Measurements from ENCODE around the gene TGOLN2. TPM values are rescaled to one million over a fixed set of nuclear protein-coding genes. Genes with fewer than 3 reads are reported as not detected.

Gene TGOLN2
- total RNA-seq, 1 donor from 2014 or later: 79.7 TPM

- Mint-ChIP-seq H3K4me3 (ENCODE audit: unreplicated experiment) (no peak overlapping the region), H3K9me3 (ENCODE audit: low read depth) (no peaks in the 10 kb centered on the region)
- TF ChIP-seq CTCF (IDR thresholded peaks at IDR 0.05): no peak
These were observed 25.7 kb downstream of the TGOLN2 start for GRCh38 chr2:85302121-85302520.

GRCh38 chr2:85291425-85292023 is 36.3 kb downstream of the TGOLN2 start:
- Mint-ChIP-seq H3K4me1 (ENCODE audit: low read depth) (peaks cover 34% of the 10 kb centered on the region), H3K4me3 (ENCODE audit: unreplicated experiment) (no peak overlapping the region), H3K36me3 (ENCODE audit: low read depth) (peaks cover 4% of the 10 kb centered on the region), H3K27ac (ENCODE audit: unreplicated experiment) (no peak overlapping the region), H3K27me3 (ENCODE audit: low read depth) (no peaks in the 10 kb centered on the region), H3K9me3 (ENCODE audit: low read depth) (no peaks in the 10 kb centered on the region)
- TF ChIP-seq CTCF (IDR thresholded peaks at IDR 0.05): no peak
- DNase-seq (ENCODE audit: low spot score): no peak

More at GRCh38 chr2:85302121-85302520, 25.7 kb downstream of the TGOLN2 start:
- Mint-ChIP-seq H3K36me3 (ENCODE audit: low read depth) (peaks cover 19% of the 10 kb centered on the region), H3K4me1 (ENCODE audit: low read depth) (peaks cover 2% of the 10 kb centered on the region), H3K27ac (ENCODE audit: unreplicated experiment) (no peak overlapping the region), H3K27me3 (ENCODE audit: low read depth) (no peaks in the 10 kb centered on the region)
- no peak for DNase-seq (ENCODE audit: low spot score)

GRCh38 chr2:85288244-85288725 is 39.5 kb downstream of the TGOLN2 start:
- Mint-ChIP-seq H3K4me3 (ENCODE audit: unreplicated experiment) (no peak overlapping the region), H3K36me3 (ENCODE audit: low read depth) (peaks cover 6% of the 10 kb centered on the region), H3K27me3 (ENCODE audit: low read depth) (no peaks in the 10 kb centered on the region), H3K27ac (ENCODE audit: unreplicated experiment) (peak overlapping the region; percentile 80), H3K4me1 (ENCODE audit: low read depth) (peaks cover 16% of the 10 kb centered on the region), H3K9me3 (ENCODE audit: low read depth) (no peaks in the 10 kb centered on the region)
- no peak for DNase-seq (ENCODE audit: low spot score)
- no peak for TF ChIP-seq CTCF (IDR thresholded peaks at IDR 0.05)

- Mint-ChIP-seq H3K9me3 (ENCODE audit: low read depth) (no peaks in the 10 kb centered on the region), H3K4me1 (ENCODE audit: low read depth) (peaks cover 16% of the 10 kb centered on the region), H3K36me3 (ENCODE audit: low read depth) (peaks cover 5% of the 10 kb centered on the region), H3K27ac (ENCODE audit: unreplicated experiment) (peak overlapping the region; percentile 80), H3K4me3 (ENCODE audit: unreplicated experiment) (no peak overlapping the region), H3K27me3 (ENCODE audit: low read depth) (no peaks in the 10 kb centered on the region)
- no peak for DNase-seq (ENCODE audit: low spot score)
- no peak for TF ChIP-seq CTCF (IDR thresholded peaks at IDR 0.05)
These were observed 40.1 kb downstream of the TGOLN2 start for GRCh38 chr2:85287721-85288120.

GRCh38 chr2:85286918-85287317 is 40.9 kb downstream of the TGOLN2 start:
- H3K4me1 Mint-ChIP-seq (ENCODE audit: low read depth): peaks cover 16% of the 10 kb centered on the region
- no peak overlapping the region for H3K27ac Mint-ChIP-seq (ENCODE audit: unreplicated experiment)
- H3K27me3 Mint-ChIP-seq (ENCODE audit: low read depth): no peaks in the 10 kb centered on the region
- no peaks in the 10 kb centered on the region for H3K9me3 Mint-ChIP-seq (ENCODE audit: low read depth)
- no peak for DNase-seq (ENCODE audit: low spot score)
- peaks cover 5% of the 10 kb centered on the region for H3K36me3 Mint-ChIP-seq (ENCODE audit: low read depth)
- H3K4me3 Mint-ChIP-seq (ENCODE audit: unreplicated experiment): no peak overlapping the region
- TF ChIP-seq CTCF (IDR thresholded peaks at IDR 0.05): no peak

Measured in chondrocyte (in vitro differentiated cells).